AG09309 (cell line): ENCODE results near the gene CHRND.

ENCODE experiments used
- DNase-seq: peaks from one replicate; pipeline ENCODE4 v3.0.0-alpha.2; 2010; ENCODE audit warnings: low read depth
- H3K4me3 ChIP-seq: 2 replicates; pipeline ENCODE4 v1.5.1; 2011; ENCODE audit warnings: mild to moderate bottlenecking, low read depth, low read length, moderate library complexity; ENCODE audit not compliant: control insufficient read depth
- TF ChIP-seq, protein P1 (sequence below): IDR thresholded peaks from 2 replicates; pipeline ENCODE4 v1.5.1; 2011; ENCODE audit warnings: mild to moderate bottlenecking, low read depth, low read length, inconsistent platforms; ENCODE audit not compliant: insufficient read depth, control insufficient read depth; ENCODE audit errors: missing control alignments

The CHRND gene

GRCh38 chr2:232498452-232498851, 27.5 kb upstream of the CHRND start:
- no peak for DNase-seq
- TF ChIP-seq, protein P1, sequence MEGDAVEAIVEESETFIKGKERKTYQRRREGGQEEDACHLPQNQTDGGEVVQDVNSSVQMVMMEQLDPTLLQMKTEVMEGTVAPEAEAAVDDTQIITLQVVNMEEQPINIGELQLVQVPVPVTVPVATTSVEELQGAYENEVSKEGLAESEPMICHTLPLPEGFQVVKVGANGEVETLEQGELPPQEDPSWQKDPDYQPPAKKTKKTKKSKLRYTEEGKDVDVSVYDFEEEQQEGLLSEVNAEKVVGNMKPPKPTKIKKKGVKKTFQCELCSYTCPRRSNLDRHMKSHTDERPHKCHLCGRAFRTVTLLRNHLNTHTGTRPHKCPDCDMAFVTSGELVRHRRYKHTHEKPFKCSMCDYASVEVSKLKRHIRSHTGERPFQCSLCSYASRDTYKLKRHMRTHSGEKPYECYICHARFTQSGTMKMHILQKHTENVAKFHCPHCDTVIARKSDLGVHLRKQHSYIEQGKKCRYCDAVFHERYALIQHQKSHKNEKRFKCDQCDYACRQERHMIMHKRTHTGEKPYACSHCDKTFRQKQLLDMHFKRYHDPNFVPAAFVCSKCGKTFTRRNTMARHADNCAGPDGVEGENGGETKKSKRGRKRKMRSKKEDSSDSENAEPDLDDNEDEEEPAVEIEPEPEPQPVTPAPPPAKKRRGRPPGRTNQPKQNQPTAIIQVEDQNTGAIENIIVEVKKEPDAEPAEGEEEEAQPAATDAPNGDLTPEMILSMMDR: no peak
- no peak overlapping the region for H3K4me3 ChIP-seq

- TF ChIP-seq, protein P1: no peak
- H3K4me3 ChIP-seq: no peak overlapping the region
- DNase-seq: no peak
Measured at GRCh38 chr2:232501331-232501771, 24.6 kb upstream of the CHRND start.

DNA sequence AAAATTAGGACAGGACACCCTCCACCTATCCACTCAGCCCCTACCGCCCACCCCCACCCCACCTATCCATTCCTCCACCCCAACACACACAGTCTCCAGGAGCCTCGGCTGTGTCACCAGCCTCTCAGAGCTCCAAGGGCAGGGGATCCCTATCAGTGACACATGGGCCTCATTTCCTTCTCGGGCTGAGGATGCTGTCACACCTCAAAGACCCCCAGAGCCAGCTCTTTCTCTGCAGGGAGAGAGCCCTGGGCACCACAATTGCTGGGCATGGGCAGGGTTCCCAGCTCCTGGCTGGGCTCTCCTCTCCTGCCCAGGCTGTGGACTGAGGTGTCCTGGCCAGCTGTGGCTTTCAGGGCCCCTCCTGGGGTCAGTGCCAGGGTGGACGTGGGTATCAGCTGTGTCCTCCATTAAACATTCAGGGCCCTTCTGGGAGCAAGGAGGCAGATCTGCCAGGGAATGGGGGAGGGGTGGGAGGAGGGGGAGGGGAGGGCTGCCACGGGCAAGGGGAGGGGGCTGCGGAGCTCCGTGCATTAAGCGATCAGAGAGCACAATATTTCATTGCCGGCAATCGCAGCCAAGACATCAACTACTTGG, 24.1 kb upstream of the CHRND start:
- TF ChIP-seq, protein P1: no peak
- no peak overlapping the region for H3K4me3 ChIP-seq
- no peak for DNase-seq

DNA sequence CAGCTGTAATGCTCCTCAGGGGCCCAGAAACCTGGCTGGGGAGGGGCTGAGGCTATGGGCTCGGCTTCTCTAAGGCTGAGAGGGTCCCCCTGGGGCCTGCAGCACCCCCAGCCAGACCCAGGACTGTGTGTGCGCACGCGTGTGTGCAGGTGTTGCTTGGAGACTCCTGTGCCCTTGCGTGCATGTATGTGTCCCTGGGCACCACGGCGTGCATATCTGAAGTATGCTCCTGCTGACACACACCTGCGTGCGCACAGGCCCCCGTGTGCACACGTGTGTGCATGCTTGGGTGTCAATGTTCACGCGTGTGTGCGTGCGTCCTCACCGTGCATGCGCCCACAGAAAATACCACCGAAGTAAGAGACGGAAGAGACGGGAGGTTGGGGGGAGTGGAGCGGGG, 23.4 kb upstream of the CHRND start:
- DNase-seq: no peak
- H3K4me3 ChIP-seq: no peak overlapping the region
- TF ChIP-seq, protein P1: no peak

- TF ChIP-seq, protein P1: no peak
- no peak overlapping the region for H3K4me3 ChIP-seq
- no peak for DNase-seq
Measured at GRCh38 chr2:232502911-232503808, 22.8 kb upstream of the CHRND start.

GRCh38 chr2:232503809-232504323, 22.1 kb upstream of the CHRND start:
- H3K4me3 ChIP-seq: no peak overlapping the region
- no peak for DNase-seq
- TF ChIP-seq, protein P1: no peak
